ENCODE results near the gene PARVA.

GRCh38 chr11:12494699-12495098 lies 117.3 kb downstream of the PARVA start:
- TF ChIP-seq CTCF (conservative IDR thresholded peaks at IDR 0.05) (no peak), EZH2 (IDR thresholded peaks at IDR 0.05; ENCODE audit: low read depth) (no peak)
